ENCODE results near the gene IGHMBP2.

The IGHMBP2 gene

DNA sequence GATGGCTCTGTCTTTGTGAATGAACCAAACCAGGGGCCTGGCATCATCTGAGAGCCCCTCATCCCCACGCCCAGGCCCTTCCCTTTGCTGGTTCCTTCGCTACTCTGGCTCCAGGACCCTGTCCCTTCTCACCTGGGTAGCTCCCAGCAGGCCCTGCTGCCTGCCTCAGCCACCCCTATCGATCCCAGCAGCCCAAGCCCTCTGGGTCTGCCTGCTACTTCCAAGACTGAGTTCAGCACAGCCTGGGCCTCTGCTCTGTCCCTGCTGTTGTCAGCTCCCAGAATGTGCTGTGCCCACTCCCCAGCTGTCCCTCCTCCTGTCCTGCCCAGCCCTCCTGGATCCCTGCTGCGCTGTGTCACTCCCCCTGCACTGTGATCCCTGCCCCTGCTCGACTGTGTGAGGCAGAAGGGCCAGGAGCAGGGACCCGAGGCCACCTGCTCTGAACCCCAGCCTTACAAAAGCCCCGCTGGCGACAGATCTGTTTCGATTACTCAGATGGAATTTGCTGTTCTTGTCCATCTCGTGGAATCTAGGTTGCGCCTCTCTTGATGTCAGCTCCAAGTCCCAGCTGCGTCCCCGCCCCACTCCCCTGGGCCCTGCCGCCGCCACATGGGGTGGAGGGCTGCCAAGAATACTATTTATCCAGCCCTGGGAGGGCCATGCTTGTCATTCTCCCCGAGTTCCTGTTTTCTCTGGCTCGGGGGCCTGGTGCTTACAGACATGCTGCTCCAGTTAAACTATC, 13.0 kb upstream of the IGHMBP2 start:
- DNase-seq (ENCODE audit: low read depth, low spot score) = no peak
- H3K4me1 ChIP-seq (ENCODE audit: control insufficient read depth, insufficient read depth, low read length) = peaks cover 3% of the 10 kb centered on the region
- no peak overlapping the region for H3K4me3 ChIP-seq (ENCODE audit: low read length)
- no peaks in the 10 kb centered on the region for H3K9me3 ChIP-seq (ENCODE audit: control insufficient read depth, insufficient read depth, low read length)
- whole genome bisulfite sequencing (ENCODE audit: insufficient coverage, insufficient read length) = no CpG with 5 or more reads among the region's 17 CpGs
- H3K27ac ChIP-seq (ENCODE audit: low read length) = no peak overlapping the region
- H3K36me3 ChIP-seq (ENCODE audit: control insufficient read depth, insufficient read depth, low read length) = peaks cover 20% of the 10 kb centered on the region
- no peaks in the 10 kb centered on the region for H3K27me3 ChIP-seq (ENCODE audit: control insufficient read depth, insufficient read depth, low read length)

GRCh38 chr11:68891351-68891948, 12.2 kb upstream of the IGHMBP2 start:
- H3K27ac ChIP-seq (ENCODE audit: low read length) = no peak overlapping the region
- no CpG with 5 or more reads among the region's 17 CpGs for WGBS (ENCODE audit: insufficient coverage, insufficient read length)

DNA sequence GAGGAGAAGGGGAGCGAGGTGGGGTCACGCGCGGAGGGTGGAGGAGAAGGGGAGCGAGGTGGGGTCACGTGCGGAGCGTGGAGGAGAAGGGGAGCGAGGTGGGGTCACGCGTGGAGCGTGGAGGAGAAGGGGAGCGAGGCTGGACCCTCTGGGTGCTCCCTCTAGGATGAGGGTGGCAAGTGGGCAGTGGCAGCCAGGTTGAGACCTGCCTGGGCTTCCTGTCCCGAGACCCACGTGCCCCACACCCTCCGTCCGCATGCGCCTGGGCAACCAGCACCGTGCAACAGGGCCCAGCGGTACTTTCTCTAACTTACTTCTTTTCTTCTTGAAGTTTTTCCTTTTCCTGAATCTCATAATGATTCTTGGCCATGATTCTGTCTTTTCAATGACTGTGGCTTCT, 11.1 kb upstream of the IGHMBP2 start:
- H3K4me3 ChIP-seq (ENCODE audit: low read length) = no peak overlapping the region
- no CpG with 5 or more reads among the region's 20 CpGs for WGBS (ENCODE audit: insufficient coverage, insufficient read length)
- DNase-seq (ENCODE audit: low read depth, low spot score) = no peak

More at GRCh38 chr11:68891351-68891948, 12.2 kb upstream of the IGHMBP2 start:
- no peak for DNase-seq (ENCODE audit: low read depth, low spot score)
- H3K9me3 ChIP-seq (ENCODE audit: control insufficient read depth, insufficient read depth, low read length) = no peaks in the 10 kb centered on the region
- no peak overlapping the region for H3K4me3 ChIP-seq (ENCODE audit: low read length)
- peaks cover 3% of the 10 kb centered on the region for H3K4me1 ChIP-seq (ENCODE audit: control insufficient read depth, insufficient read depth, low read length)
- H3K36me3 ChIP-seq (ENCODE audit: control insufficient read depth, insufficient read depth, low read length) = peaks cover 23% of the 10 kb centered on the region
- no peaks in the 10 kb centered on the region for H3K27me3 ChIP-seq (ENCODE audit: control insufficient read depth, insufficient read depth, low read length)

DNA sequence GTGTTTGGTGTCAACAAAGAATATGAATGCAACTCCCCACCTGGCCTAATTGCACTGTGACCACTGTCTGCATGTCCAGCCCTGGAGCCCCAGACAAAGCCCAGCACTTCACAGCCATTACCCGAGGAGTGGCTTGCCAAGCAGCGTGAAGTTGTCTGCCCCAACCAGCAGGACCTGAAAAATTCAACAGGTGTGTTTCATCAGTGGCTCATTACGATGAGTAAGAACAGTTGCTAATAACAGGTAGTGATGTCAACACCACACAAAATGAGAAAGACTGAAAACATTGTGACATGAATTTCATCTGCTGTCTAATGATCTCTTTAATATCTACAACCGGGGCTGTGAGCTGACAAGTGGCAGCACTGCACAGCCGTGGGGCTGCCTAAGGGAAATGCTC, 10.4 kb upstream of the IGHMBP2 start:
- H3K36me3 ChIP-seq (ENCODE audit: control insufficient read depth, insufficient read depth, low read length) = peaks cover 40% of the 10 kb centered on the region

More for the DNA sequence above, 11.1 kb upstream of the IGHMBP2 start:
- Histone ChIP-seq H3K9me3 (ENCODE audit: control insufficient read depth, insufficient read depth, low read length) (no peaks in the 10 kb centered on the region), H3K36me3 (ENCODE audit: control insufficient read depth, insufficient read depth, low read length) (peaks cover 35% of the 10 kb centered on the region), H3K27me3 (ENCODE audit: control insufficient read depth, insufficient read depth, low read length) (no peaks in the 10 kb centered on the region), H3K4me1 (ENCODE audit: control insufficient read depth, insufficient read depth, low read length) (peaks cover 3% of the 10 kb centered on the region), H3K27ac (ENCODE audit: low read length) (no peak overlapping the region)

DNA sequence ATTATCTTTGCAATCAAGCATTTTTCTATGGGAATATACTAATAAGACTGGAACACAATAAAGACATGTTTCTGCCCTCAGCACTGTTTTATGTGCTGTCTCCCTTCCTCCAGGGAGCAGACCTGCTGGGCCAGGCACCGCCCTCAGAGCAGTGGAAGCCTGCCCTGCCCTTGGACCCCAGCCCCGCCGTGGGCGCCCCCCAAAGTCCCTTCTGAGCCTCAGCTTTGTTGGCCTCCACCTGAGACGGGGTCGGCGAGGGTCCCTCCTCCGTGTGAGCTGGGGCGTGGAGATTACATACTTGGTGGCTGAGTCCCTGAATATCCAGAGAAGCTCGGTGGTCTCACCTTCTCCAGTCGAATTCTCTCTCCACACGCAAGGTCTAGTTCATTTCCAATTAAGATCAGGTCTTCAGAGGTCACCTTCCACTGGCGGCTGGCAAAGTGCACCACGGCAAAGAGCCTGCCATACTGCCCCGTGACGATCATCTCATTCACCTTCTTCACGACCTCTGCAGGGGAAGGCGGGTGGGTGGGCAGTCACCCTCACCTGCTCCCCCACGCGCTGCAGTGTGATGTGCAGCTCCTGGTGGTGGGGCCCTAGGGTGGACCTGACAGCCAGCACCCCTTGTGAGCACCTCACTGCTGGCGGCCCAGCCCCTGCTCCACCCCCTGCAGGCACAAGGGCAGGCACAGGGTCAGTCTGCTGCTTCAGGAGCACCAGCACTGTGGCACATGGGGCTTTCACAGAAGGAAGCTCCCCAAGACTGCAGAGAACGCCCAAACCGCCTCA, 7.3 kb upstream of the IGHMBP2 start:
- Histone ChIP-seq H3K36me3 (ENCODE audit: control insufficient read depth, insufficient read depth, low read length) (peaks cover 41% of the 10 kb centered on the region), H3K27ac (ENCODE audit: low read length) (no peak overlapping the region), H3K9me3 (ENCODE audit: control insufficient read depth, insufficient read depth, low read length) (no peaks in the 10 kb centered on the region), H3K4me1 (ENCODE audit: control insufficient read depth, insufficient read depth, low read length) (no peaks in the 10 kb centered on the region), H3K4me3 (ENCODE audit: low read length) (no peak overlapping the region), H3K27me3 (ENCODE audit: control insufficient read depth, insufficient read depth, low read length) (no peaks in the 10 kb centered on the region)
- no CpG with 5 or more reads among the region's 23 CpGs for WGBS (ENCODE audit: insufficient coverage, insufficient read length)
- DNase-seq (ENCODE audit: low read depth, low spot score) = no peak

More for the DNA sequence above, 10.4 kb upstream of the IGHMBP2 start:
- Histone ChIP-seq H3K27me3 (ENCODE audit: control insufficient read depth, insufficient read depth, low read length) (no peaks in the 10 kb centered on the region), H3K9me3 (ENCODE audit: control insufficient read depth, insufficient read depth, low read length) (no peaks in the 10 kb centered on the region), H3K4me3 (ENCODE audit: low read length) (no peak overlapping the region), H3K27ac (ENCODE audit: low read length) (no peak overlapping the region), H3K4me1 (ENCODE audit: control insufficient read depth, insufficient read depth, low read length) (peaks cover 3% of the 10 kb centered on the region)
- DNase-seq (ENCODE audit: low read depth, low spot score) = no peak
- no CpG with 5 or more reads among the region's 5 CpGs for WGBS (ENCODE audit: insufficient coverage, insufficient read length)

DNA sequence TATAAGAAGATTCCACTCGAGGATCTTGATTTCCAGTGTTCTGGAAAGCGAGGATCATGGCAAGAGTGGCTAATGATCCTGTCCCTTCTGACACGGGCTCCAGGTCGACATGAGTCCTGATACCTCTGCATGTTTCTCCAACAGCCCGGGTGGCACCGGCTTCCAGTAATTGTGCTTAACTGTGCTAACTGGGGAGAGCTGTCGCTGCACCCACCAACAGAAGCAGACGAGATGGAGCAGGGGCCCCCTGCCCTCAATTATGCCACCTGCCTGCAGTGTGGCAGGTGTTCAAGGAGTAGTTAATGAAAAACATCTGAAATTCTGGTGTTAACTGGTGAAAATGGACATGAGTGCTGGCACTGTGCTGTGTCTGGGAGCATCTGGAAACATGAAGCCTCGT, 6.2 kb upstream of the IGHMBP2 start:
- Histone ChIP-seq H3K27ac (ENCODE audit: low read length) (no peak overlapping the region), H3K4me3 (ENCODE audit: low read length) (no peak overlapping the region), H3K4me1 (ENCODE audit: control insufficient read depth, insufficient read depth, low read length) (no peaks in the 10 kb centered on the region), H3K9me3 (ENCODE audit: control insufficient read depth, insufficient read depth, low read length) (no peaks in the 10 kb centered on the region), H3K27me3 (ENCODE audit: control insufficient read depth, insufficient read depth, low read length) (no peaks in the 10 kb centered on the region), H3K36me3 (ENCODE audit: control insufficient read depth, insufficient read depth, low read length) (peaks cover 36% of the 10 kb centered on the region)
- DNase-seq (ENCODE audit: low read depth, low spot score) = no peak
- WGBS (ENCODE audit: insufficient coverage, insufficient read length) = no CpG with 5 or more reads among the region's 9 CpGs

- Histone ChIP-seq H3K27me3 (ENCODE audit: control insufficient read depth, insufficient read depth, low read length) (no peaks in the 10 kb centered on the region), H3K9me3 (ENCODE audit: control insufficient read depth, insufficient read depth, low read length) (no peaks in the 10 kb centered on the region), H3K4me3 (ENCODE audit: low read length) (no peak overlapping the region), H3K27ac (ENCODE audit: low read length) (no peak overlapping the region), H3K4me1 (ENCODE audit: control insufficient read depth, insufficient read depth, low read length) (no peaks in the 10 kb centered on the region), H3K36me3 (ENCODE audit: control insufficient read depth, insufficient read depth, low read length) (peaks cover 30% of the 10 kb centered on the region)
- WGBS (ENCODE audit: insufficient coverage, insufficient read length) = no CpG with 5 or more reads among the region's 9 CpGs
- DNase-seq (ENCODE audit: low read depth, low spot score) = no peak
Measured at GRCh38 chr11:68900835-68901381, 2.8 kb upstream of the IGHMBP2 start.

- H3K27me3 ChIP-seq (ENCODE audit: control insufficient read depth, insufficient read depth, low read length) = no peaks in the 10 kb centered on the region
- DNase-seq (ENCODE audit: low read depth, low spot score) = no peak
- peak overlapping the region; percentile 97 for H3K4me3 ChIP-seq (ENCODE audit: low read length)
- no CpG with 5 or more reads among the region's 24 CpGs for WGBS (ENCODE audit: insufficient coverage, insufficient read length)
- no peaks in the 10 kb centered on the region for H3K4me1 ChIP-seq (ENCODE audit: control insufficient read depth, insufficient read depth, low read length)
- H3K36me3 ChIP-seq (ENCODE audit: control insufficient read depth, insufficient read depth, low read length) = peaks cover 4% of the 10 kb centered on the region; the same call in 1 of the 2 replicates
- H3K27ac ChIP-seq (ENCODE audit: low read length) = no peak overlapping the region
- H3K9me3 ChIP-seq (ENCODE audit: control insufficient read depth, insufficient read depth, low read length) = no peaks in the 10 kb centered on the region
Measured at GRCh38 chr11:68904248-68904847, 657 bp downstream of the IGHMBP2 start.

GRCh38 chr11:68905421-68906360, 2.0 kb downstream of the IGHMBP2 start:
- Histone ChIP-seq H3K36me3 (ENCODE audit: control insufficient read depth, insufficient read depth, low read length) (peaks cover 12% of the 10 kb centered on the region; the same call in 1 of the 2 replicates), H3K27me3 (ENCODE audit: control insufficient read depth, insufficient read depth, low read length) (no peaks in the 10 kb centered on the region), H3K9me3 (ENCODE audit: control insufficient read depth, insufficient read depth, low read length) (no peaks in the 10 kb centered on the region), H3K4me3 (ENCODE audit: low read length) (no peak overlapping the region), H3K4me1 (ENCODE audit: control insufficient read depth, insufficient read depth, low read length) (no peaks in the 10 kb centered on the region), H3K27ac (ENCODE audit: low read length) (no peak overlapping the region)
- no peak for DNase-seq (ENCODE audit: low read depth, low spot score)
- no CpG with 5 or more reads among the region's 23 CpGs for WGBS (ENCODE audit: insufficient coverage, insufficient read length)

All from iPS DF 6.9 (cell line).